Measurements from ENCODE around the gene MAML2. TPM values are rescaled to one million over a fixed set of nuclear protein-coding genes. Genes with fewer than 3 reads are reported as not detected.
"Not testable (repeated sequence)": the region's sequence is repeated elsewhere in the genome, so short reads cannot be mapped to it uniquely, and the experiment has no call there.

The MAML2 gene
- total RNA-seq, 1 experiment from 2014 or later: 2.1 TPM

DNA sequence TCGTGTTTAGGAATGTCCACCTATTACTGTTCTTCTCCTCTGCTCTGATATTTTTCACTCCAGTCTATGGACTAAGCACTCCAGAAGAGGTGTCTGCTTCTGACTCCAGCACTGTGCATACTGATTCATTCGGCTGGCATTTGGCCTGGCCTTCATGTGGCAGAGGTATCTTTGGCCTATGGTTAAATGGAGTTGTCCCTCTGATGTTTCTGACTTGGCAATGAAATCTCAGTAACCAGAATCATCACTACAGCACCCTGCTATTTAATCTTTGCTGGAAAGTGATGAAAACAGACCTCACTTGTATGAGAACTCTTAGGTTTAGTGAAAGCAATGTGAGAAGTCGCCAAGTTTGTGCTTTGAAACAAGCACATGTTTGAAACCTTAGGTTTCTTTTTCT is 155.2 kb downstream of the MAML2 start:
- peak; percentile 64 for DNase-seq (ENCODE audit: low spot score)

DNA sequence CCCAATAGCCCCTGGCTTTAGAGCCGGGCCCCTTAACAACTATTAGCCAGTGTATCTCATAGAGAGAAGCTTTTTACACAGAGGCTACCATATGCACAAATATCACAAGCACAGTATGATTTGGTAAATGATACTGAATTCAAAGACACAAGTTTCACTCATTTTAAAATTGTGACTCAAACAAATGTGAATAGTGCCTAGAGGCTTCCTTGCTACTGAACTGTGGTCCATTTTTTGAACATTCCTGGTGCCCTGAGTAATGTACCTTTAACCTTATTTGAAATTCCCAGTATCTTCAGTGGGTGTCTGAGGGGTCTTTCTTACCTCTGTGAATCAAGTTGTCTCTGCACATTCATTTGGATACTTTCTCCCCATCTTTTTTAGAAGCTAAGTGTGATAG is 156.2 kb downstream of the MAML2 start:
- no peak for DNase-seq (ENCODE audit: low spot score)

DNA sequence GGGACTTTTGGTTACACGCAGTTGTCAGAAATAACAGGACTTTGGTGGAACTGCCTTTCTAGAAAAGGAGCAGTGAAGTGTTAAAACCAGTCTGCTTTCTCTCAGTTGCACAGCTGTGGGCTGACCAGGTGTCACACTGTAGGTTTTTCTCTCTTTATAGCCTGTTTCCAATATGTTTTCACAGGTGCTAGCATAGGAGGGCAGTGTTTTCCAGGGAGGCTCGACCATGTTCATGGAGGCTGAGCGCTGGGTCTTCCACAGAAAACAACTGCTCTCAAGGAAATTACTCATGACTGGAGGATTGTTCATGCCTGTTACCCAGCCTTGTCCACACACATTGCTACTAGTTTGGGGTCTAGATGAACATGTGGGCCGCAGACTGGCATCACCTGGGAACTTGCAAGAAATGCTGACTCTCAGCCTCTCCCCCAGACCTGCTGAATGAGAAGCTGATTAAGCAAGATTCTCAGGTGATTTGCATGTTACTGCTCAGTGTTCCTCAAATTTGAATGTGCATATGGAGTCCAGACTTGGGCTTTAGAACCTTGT is 157.7 kb downstream of the MAML2 start:
- DNase-seq (ENCODE audit: low spot score): no peak

DNA sequence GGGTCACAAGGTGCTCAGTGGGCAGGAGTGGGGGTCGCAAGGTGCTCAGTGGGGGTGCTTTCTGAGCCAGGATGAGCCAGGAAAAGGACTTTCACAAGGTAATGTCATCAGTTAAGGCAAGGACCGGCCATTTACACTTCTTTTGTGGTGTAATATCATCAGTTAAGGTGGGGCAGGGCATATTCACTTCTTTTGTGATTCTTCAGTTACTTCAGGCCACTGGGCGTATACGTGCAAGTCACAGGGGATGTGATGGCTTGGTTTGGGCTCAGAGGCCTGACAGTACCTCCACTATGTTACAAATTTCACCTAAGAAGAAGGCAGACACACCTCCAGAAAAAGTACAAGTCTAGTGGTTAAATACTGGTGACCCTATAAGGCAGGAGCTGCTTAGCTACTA is 162.1 kb downstream of the MAML2 start:
- not testable (repeated sequence) for DNase-seq (ENCODE audit: low spot score)

DNA sequence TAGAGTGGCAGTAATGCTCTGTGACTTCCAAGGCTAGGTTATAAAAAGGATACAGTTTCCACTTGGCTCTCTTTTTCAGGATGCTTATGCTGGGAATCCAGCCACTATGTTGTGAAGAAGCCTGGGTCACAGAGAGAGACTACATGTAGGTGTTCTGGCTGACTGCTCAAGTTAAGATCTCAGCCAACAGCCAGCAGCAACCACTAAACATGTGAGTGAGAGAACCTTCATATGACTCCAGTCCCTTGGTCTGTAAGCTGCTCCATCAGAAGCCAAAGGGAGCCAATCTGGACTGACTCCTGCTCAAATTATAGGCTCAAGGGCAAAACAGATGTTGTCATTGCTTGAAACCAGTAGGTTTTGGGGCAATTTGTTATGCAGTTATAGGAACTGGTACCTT is 162.7 kb downstream of the MAML2 start:
- no peak for DNase-seq (ENCODE audit: low spot score)

DNA sequence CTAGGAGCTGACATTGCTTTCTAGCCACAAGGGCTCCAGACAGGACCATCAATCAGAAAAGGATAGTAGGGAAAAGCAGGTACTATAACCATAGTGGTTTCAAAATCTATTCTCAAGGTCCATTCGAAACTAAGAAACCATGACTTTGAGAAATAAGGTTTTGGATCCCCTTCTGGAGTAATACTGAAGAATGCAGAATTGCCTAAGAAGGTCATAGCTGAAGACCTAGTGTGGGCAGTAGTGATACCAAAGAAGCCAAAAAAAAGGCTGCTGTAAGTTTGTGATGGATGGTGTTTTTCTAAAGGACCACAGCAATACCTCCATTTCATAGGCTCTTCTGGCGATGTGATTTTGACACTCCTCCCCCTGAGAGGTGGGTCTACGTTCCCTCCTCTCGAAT is 163.1 kb downstream of the MAML2 start:
- DNase-seq (ENCODE audit: low spot score): no peak

DNA sequence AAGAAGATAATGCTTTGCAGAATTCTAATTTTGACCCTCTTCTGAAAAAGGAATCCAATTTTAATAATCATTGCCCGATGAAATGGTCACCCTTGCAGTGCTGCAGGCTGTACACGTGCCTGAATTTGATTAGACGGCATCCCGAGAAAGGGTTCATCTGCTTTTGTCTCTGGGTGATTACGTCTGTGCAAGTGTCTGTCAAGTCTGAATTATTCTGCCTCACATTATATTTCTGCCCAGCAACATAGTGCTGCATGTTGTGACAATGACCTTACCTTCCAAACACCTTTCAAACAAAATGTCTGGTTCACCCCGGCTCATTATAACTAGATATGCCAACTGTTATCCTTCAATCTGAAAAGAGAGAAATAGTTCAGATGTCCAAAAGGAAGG is 164.1 kb downstream of the MAML2 start:
- no peak for DNase-seq (ENCODE audit: low spot score)

DNA sequence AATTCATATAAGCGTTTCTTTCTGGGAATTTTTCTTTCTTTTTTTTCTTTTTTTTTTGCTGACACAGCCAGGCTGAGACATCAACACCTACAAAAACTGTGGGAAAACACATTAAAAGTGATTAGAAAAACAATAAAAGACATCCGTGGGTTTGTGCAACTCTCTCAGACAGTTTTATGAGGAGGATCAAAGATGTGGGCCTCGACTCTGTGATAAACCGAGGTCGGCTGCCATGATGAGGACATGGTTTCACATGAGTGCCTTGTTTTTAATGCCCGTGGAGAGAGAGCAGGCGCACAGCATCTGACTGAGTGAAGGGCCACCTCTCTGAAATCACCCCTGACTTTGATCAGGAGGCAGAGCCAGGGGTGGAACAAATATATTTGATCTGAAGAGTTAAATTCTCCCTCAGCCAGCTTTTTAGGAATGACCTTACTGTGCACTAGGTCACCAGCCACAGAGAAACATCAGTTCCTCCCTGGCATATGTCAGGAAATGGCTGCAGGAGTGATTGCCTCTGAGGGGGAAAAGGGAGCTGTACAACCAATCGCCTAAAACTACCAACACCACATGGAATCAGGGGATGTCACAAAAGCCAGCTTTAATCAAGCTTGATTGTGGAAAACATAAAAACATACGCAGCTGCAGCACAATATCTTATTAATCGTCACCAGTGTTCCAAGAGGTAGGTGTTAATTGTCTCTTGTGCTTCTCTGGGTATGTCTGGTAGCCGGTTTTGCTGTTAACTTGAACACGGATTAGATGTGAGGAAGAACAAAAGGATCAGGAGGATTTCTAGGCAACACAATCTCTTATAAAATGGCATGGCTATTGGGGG is 164.7 kb downstream of the MAML2 start:
- DNase-seq (ENCODE audit: low spot score): no peak

DNA sequence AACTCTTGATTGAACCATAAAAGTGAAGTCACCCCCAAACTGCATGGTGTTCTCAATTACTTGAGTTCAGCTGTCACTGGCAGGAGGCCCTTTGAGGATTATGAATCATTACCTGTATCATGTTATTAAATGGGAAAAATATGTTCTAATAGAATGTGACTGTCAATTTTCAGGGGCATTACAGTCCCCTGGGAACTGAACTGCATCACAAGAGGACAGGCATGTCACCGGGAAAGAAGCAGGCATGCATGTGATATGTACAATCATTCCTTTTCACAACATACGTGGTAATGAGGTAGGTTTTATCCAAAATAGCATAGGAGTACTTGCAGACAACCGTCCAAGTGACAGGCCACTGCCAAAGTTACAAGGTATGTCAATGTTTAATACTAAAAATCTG is 165.8 kb downstream of the MAML2 start:
- no peak for DNase-seq (ENCODE audit: low spot score)

DNA sequence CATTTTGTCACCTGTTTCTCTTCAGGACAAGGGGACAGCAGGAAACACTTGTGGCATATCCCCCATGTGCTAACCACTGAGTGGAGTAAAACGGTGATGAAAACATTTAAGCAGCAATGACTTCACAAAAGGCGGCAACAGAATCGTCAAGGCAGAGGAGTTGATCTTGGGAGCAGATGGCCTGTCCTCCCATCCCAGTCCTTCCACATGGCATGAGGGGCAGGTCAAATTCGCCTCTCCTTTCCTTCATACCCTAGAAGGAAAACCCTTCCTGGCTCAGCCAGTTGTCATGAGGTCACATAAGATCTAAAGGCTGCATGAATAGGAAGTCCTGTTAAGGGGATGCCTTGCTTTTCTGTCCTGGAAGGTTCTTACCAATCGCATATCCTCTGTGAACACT is 169.1 kb downstream of the MAML2 start:
- no peak for DNase-seq (ENCODE audit: low spot score)

DNA sequence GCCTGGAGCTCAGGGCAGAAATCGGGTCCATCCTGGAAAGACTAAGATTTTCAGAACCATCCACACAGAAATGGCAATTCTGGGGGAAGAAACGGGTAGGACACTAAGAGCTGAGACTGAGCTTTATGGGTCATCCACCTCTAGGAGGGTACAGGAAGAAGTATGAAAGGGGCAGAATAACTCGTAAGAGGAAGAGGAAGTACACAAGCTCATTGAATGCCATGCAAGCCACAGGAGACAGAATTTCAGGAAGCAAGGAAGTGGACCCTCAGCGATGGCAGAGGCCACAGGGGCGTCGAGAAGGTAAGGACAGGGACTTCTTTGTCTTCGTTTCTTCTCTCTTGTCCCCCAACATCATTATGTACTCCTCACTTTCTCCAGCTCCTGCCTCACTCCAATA is 169.6 kb downstream of the MAML2 start:
- DNase-seq (ENCODE audit: low spot score): no peak

DNA sequence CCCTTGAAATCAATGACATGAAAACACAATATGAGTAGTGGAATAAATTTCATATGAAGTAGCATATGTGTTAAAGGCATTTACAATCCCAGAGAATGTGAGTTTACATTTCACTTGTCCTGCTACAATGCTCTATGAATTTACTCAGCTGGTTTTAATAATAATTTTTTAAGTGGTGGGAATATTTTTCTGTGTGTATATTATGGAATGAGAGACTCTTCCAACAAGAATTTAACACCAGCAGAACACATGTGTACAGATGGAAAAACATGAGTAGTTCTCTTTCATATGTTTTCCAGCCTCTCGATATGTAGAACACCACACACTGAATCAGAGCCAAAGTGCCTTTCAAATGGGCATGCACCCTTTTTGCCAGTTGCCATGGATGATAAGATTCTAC is 170.4 kb downstream of the MAML2 start:
- DNase-seq (ENCODE audit: low spot score): no peak

DNA sequence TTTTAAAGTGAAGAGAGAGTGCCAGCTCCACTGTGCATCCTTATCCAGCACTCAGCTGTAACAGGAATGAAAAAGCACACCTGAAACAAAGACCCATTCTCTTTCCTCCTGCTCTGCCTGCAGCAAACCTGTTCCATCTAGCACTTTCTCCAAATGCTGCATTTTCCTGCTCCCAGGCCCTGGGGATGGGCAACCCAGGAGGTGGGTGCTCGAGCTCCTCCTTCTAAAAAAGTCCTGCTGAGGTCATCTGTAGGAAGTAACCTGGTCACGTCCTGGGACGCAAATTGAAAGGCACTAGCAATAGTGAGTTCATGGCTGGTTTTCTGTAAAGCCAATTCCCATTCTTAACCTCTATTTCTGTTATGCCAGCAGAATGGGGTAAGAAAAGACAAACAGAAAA is 173.7 kb downstream of the MAML2 start:
- no peak for DNase-seq (ENCODE audit: low spot score)

DNA sequence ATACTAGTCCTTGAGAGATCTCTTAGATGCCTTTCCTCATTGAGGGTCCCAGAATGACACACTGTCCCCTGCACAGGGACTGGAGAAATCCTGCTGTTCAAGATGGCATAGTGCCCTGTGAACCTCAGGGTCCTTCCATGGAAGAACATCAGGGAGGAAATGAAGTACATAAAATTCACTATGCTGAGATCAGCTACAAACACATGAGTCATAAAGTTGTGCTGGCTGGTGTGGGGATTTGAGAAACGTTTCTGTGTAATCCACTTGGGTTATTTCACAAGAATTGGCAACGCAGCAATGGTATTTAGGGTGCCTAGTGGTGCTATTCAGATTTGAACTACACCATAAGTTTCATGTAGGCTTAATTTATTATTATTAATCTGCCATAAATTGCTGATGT is 174.4 kb downstream of the MAML2 start:
- peak; percentile 23 for DNase-seq (ENCODE audit: low spot score)

DNA sequence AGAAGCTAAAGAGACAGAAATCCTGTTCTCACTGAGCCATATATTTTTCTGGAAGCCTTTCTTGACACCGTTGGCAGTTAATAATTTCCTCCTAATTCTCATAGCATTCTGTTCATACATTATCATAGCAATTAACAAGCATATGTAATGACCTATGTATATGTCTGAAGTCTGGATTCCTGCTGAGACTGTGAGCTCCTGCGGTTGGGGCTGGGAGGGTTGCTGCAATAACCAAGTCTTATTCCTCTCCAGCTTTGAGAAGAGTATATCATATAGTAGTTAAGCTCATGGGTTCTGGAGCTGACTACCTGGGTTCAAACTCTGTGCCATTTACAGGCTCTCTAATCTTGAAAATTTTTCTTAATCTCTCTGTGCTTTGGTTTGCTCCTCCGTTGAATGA is 175.2 kb downstream of the MAML2 start:
- no peak for DNase-seq (ENCODE audit: low spot score)

DNA sequence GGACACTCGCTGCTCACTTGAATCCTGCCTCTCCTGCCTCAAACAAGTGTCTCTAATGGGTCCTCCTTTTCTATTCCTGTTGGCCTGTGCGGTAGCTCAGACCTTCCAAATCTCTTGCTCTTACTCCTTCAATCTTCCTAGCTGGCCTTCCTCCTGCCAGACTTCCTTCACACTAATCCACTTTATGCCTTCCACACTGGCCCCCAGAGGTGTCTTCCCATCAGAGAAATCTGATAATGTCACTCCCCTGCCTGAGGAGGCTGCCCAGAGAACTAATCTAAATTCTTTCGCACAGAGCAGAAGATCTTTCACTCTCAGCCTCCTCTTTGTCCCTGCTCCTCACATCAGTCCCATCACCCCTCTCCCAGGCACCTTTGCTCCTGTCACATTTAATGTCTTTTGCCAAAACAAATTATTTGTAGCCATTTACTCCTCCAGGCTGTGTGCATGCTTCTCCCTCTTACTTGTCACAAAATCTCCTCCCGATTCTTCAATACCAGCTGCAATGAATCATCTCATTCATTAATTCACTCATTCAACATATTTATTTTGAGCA is 175.7 kb downstream of the MAML2 start:
- no peak for DNase-seq (ENCODE audit: low spot score)

DNA sequence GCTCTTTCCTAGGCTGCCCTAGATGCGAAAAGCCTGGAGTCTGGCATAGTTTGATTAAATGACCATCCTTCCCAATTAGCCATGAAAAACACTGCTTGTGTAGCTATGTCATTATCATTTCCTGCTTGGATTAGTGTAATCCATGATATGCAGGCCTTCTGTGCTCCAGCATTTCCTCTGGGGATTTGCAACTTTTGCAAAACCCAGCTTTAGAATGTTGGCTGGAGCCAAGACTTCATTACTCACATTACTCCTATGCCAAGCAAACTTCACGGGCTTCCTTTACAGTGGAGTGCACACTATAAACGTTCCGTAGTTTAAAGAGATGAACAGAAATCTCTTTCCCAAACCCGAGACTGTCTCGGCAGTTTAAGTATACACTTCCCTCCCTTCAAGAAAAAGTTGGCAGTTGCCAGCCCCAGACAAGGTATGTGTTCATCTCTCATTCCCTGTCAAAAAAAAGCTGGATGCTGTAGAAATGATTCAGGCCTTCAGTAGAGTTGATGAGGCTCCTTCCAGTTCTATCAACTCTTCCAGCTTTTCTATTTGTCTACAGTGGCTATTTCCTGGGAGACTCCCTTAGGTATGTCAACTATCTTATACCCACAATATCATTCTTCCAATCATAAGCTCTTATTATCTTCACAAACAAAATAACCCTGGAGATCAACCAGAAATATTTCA is 180.0 kb downstream of the MAML2 start:
- peak; percentile 48 for DNase-seq (ENCODE audit: low spot score)

DNA sequence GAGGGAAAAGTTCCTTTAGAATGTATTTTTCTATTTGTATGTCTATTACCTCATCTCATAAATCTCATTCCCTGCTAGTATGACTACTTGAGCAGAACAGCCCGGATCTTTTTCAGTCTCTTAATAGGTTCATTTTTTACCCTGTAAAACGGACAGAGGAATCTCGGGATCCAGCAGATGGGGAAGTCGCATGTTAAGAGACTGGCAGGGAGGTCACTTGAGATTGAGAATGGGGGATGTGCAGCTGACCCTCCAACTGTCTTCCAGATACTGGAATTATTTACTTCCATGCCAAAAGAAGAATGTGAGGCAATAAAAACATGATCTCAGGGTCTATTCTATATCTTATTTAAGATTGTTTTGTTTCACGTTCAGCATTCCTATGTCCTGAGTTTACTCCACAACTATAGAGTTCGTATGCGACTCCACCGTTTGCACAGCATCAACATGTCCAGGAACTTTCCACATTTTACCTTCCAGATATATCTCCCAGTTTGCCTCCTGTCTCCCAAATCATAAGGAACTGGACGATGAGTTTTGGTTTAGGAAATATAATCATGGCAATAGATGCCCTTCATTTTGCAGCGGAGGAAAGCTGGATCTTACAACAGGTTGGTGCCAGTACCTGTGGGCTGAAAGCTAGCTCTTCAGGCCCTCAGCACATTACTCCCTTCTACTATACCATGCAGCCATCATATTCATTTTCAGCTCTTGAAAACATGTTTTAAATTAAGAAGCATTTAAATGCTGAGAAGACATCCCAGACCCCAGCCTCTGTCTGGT is 181.5 kb downstream of the MAML2 start:
- DNase-seq (ENCODE audit: low spot score): peak; percentile 14

DNA sequence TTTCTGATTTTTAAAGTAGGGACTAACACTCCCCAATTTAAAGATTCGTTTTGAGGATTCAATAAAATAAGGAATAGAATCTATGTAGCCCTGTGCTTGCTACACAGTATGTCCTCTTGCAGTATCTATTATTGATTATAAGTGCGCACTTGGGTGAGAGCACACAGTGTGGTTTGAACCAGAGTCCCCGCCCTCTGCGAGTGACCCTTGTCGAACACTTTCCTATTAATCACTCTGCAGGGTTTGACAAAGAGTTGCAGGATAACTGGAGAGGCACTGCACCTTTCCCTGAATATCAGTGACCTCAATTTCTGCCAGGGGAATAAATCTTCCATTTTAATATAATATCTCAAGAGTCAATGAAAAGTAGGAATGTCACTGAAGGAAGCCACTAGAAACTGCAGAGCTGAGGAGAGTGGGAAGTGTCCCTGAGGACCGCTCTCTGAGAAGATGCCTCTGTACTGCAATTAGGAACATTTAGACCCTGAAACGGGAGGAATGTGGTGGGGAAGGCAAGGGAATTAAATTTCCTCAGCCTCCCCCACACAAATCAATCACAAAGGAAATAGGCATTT is 182.2 kb downstream of the MAML2 start:
- no peak for DNase-seq (ENCODE audit: low spot score)

DNA sequence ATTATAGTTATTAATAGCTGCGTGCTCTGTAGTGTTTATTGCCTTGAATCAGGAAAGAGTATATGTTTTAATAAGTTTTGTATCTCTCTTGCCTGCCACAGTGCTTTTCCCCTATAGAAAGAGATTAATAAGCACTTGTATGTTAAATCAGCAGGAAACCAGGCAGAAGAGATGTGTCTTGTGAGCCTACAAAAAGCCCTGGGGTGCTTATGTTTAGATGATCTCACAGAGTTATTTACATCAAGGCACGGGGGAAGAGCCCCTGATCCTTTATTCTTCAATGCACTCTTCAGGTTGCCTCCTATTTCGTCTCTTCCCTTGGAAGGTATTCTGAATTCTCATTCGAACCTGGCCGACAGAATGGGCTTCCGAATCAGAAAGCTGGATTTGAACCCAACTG is 183.0 kb downstream of the MAML2 start:
- DNase-seq (ENCODE audit: low spot score): no peak

DNA sequence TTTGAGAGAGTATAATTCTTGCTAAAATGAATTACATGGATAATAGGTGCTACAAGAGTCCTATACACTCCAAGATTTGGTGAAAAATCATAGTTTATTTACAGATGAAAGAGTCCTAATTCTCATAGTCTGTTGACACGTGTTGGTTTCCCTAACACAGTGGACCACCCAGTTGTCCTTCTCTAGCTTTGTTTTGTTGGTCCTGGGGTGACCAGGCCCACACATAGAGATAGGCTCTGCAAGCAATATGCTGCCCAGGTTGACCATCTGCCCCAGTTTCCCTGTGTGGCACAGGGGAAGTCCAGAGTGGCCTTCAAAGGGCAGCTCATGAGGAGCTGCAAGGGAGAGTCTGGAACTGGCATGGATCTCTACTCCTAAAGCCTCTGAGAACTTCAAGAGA is 184.9 kb downstream of the MAML2 start:
- DNase-seq (ENCODE audit: low spot score): no peak

DNA sequence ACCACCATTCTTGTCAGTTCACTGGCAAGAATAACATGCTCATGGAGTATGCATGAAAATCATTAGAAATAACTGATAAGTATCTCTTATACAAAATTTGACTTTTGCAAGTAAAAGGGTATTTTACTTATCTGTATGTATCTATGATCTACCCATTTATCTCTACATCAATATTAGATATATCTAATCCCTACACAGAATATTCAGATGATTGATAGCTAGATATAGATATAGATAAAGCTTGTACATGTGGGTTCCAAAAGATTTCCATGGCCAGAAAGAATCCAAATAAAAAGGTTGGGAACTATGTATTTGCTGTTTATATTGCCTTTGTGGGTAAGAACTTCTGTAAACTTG is 185.5 kb downstream of the MAML2 start:
- DNase-seq (ENCODE audit: low spot score): no peak
